ENCODE results near the gene IGF1R.
"Not testable (repeated sequence)": the region's sequence is repeated elsewhere in the genome, so short reads cannot be mapped to it uniquely, and the experiment has no call there.

GRCh38 chr15:98965134-98965491, 316.8 kb downstream of the IGF1R start:
- TF ChIP-seq POLR2A, POLR2AphosphoS5, EP300 (IDR thresholded peaks at IDR 0.05): not testable (repeated sequence)
- TF ChIP-seq, protein P1, sequence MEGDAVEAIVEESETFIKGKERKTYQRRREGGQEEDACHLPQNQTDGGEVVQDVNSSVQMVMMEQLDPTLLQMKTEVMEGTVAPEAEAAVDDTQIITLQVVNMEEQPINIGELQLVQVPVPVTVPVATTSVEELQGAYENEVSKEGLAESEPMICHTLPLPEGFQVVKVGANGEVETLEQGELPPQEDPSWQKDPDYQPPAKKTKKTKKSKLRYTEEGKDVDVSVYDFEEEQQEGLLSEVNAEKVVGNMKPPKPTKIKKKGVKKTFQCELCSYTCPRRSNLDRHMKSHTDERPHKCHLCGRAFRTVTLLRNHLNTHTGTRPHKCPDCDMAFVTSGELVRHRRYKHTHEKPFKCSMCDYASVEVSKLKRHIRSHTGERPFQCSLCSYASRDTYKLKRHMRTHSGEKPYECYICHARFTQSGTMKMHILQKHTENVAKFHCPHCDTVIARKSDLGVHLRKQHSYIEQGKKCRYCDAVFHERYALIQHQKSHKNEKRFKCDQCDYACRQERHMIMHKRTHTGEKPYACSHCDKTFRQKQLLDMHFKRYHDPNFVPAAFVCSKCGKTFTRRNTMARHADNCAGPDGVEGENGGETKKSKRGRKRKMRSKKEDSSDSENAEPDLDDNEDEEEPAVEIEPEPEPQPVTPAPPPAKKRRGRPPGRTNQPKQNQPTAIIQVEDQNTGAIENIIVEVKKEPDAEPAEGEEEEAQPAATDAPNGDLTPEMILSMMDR (IDR thresholded peaks at IDR 0.05) = not testable (repeated sequence)

Measured in suprapubic skin (tissue), 4 donors.